ENCODE measurements around the gene OPHN1.

GRCh38 chrX:68087526-68087925 is 345.8 kb downstream of the OPHN1 start:
- TF ChIP-seq CTCF (IDR thresholded peaks at IDR 0.05; ENCODE audit: low read depth, low read length, poor library complexity, severe bottlenecking) (no peak), EZH2phosphoT487 (IDR thresholded peaks at IDR 0.05; ENCODE audit: borderline replicate concordance, low read length) (no peak)

All from DOHH2 (cell line).